GF-D8 (cell line): ENCODE measurements around the gene RSPO4.

ENCODE experiments used
- DNase-seq: peaks from one replicate; lab custom pipeline; 2025; lab: John Stamatoyannopoulos, UW

Gene RSPO4

DNA sequence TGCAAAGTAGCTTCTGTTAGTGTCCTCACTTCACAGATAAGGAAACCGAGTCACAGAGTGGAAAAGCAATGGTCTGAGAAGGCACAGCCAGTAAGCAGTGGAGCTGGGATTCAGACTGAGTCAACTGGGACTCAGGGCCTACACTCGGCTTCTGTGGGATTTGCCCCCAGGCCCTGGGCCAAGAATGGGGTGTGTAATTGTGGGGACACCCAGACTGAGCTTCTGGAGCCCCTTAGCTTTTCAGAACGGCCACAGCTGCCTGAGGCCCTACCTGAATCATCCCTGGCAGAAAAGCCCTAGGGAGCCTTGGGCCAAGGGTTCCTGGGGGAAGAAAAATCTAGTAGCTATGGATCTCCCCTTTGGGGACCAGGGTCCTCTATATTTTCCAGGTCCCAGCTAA lies 92.5 kb downstream of the RSPO4 start:
- no peak for DNase-seq
